ENCODE measurements around the gene SERPINB6. TPM values are rescaled to one million over a fixed set of nuclear protein-coding genes. Genes with fewer than 3 reads are reported as not detected.

Gene SERPINB6
- total RNA-seq, 1 donor from 2014 or later, result 56.1 TPM

- CTCF ChIA-PET, result no interaction called here
- Mint-ChIP-seq H3K4me3 (no peak overlapping the region), H3K36me3 (ENCODE audit: low read depth) (peaks cover 7% of the 10 kb centered on the region), H3K27ac (no peak overlapping the region), H3K9me3 (no peaks in the 10 kb centered on the region), H3K4me1 (peaks cover 24% of the 10 kb centered on the region), H3K27me3 (no peaks in the 10 kb centered on the region)
- DNase-seq, result no peak
- POLR2A ChIA-PET, result no interaction called here
- intact Hi-C loops (cut with micrococcal nuclease), result no loop called here
- ATAC-seq (ENCODE audit: low read depth), result no peak
- no peak for TF ChIP-seq CTCF (IDR thresholded peaks at IDR 0.05)
Observed at GRCh38 chr6:2959909-2960719, 11.3 kb downstream of the SERPINB6 start.

- intact Hi-C loops (cut with micrococcal nuclease), result loop anchor here (1.0 kb wide), 1 partner anchor 12 kb away; no protein-coding TSS in a partner anchor
- no peak overlapping the region for H3K4me3 Mint-ChIP-seq
- H3K9me3 Mint-ChIP-seq, result no peaks in the 10 kb centered on the region
- H3K4me1 Mint-ChIP-seq, result peaks cover 24% of the 10 kb centered on the region
- POLR2A ChIA-PET, result interaction anchor here (1.4 kb wide), 1 partner anchor 31 kb away, joined by 3 read pairs; no protein-coding TSS in a partner anchor
- CTCF ChIA-PET, result no interaction called here
- H3K36me3 Mint-ChIP-seq (ENCODE audit: low read depth), result peaks cover 11% of the 10 kb centered on the region
- H3K27ac Mint-ChIP-seq, result no peak overlapping the region
- DNase-seq, result no peak
- no peaks in the 10 kb centered on the region for H3K27me3 Mint-ChIP-seq
- TF ChIP-seq CTCF (IDR thresholded peaks at IDR 0.05), result no peak
- ATAC-seq (ENCODE audit: low read depth), result no peak
Observed at GRCh38 chr6:2958776-2959175, 12.6 kb downstream of the SERPINB6 start.

GRCh38 chr6:2958331-2958711, 13.0 kb downstream of the SERPINB6 start:
- no peak overlapping the region for H3K27ac Mint-ChIP-seq
- H3K27me3 Mint-ChIP-seq, result no peaks in the 10 kb centered on the region
- intact Hi-C loops (cut with micrococcal nuclease), result loop anchor here (1.0 kb wide), 1 partner anchor 12 kb away; no protein-coding TSS in a partner anchor
- no peak for TF ChIP-seq CTCF (IDR thresholded peaks at IDR 0.05)
- no peak for DNase-seq
- ATAC-seq (ENCODE audit: low read depth), result peak; percentile 50
- CTCF ChIA-PET, result no interaction called here
- POLR2A ChIA-PET, result interaction anchor here (1.4 kb wide), 1 partner anchor 32 kb away, joined by 3 read pairs; no protein-coding TSS in a partner anchor
- no peak overlapping the region for H3K4me3 Mint-ChIP-seq
- H3K4me1 Mint-ChIP-seq, result peaks cover 24% of the 10 kb centered on the region
- no peaks in the 10 kb centered on the region for H3K9me3 Mint-ChIP-seq
- H3K36me3 Mint-ChIP-seq (ENCODE audit: low read depth), result peaks cover 11% of the 10 kb centered on the region

GRCh38 chr6:2957696-2958330, 13.6 kb downstream of the SERPINB6 start:
- no peak for ATAC-seq (ENCODE audit: low read depth)
- ChIA-PET POLR2A (interaction anchor here (0.9 to 1.4 kb wide), 2 partner anchors 11 to 32 kb away, joined by 3 read pairs; no protein-coding TSS in a partner anchor), CTCF (no interaction called here)
- DNase-seq, result no peak
- no peak for TF ChIP-seq CTCF (IDR thresholded peaks at IDR 0.05)
- intact Hi-C loops (cut with micrococcal nuclease), result loop anchor here (1.0 kb wide), 1 partner anchor 12 kb away; no protein-coding TSS in a partner anchor
- Mint-ChIP-seq H3K4me3 (no peak overlapping the region), H3K36me3 (ENCODE audit: low read depth) (peaks cover 14% of the 10 kb centered on the region), H3K4me1 (peaks cover 24% of the 10 kb centered on the region), H3K27ac (no peak overlapping the region), H3K9me3 (no peaks in the 10 kb centered on the region), H3K27me3 (no peaks in the 10 kb centered on the region)
